Suprapubic skin (tissue), 4 donors: ENCODE results near the gene NTNG2. TPM values are rescaled to one million over a fixed set of nuclear protein-coding genes. Genes with fewer than 3 reads are reported as not detected.

Experiments
- DNase-seq, 2 donors: peaks; one replicate each; pipeline ENCODE4 v3.0.0-alpha.2; 2019; ENCODE audit warnings: low spot score in 2 of 2
- H3K27ac ChIP-seq: fragments of 200-600 bp; sonication (generic); one replicate; pipeline ENCODE4 v1.5.1; 2019
- H3K27me3 ChIP-seq: fragments of 200-600 bp; sonication (generic); one replicate; pipeline ENCODE4 v1.5.1; 2019
- H3K36me3 ChIP-seq: fragments of 200-600 bp; sonication (generic); one replicate; pipeline ENCODE4 v1.5.1; 2019
- H3K4me1 ChIP-seq: fragments of 200-600 bp; sonication (generic); one replicate; pipeline ENCODE4 v1.5.1; 2019
- H3K4me3 ChIP-seq: fragments of 200-600 bp; sonication (generic); one replicate; pipeline ENCODE4 v1.5.1; 2019; ENCODE audit warnings: mild to moderate bottlenecking
- H3K9me3 ChIP-seq: fragments of 200-600 bp; sonication (generic); one replicate; pipeline ENCODE4 v1.5.1; 2019
- EP300 ChIP-seq: sonication (generic); formaldehyde crosslinking; IDR thresholded peaks from one replicate; pipeline ENCODE4 v1.6.1; 2017; ENCODE audit warnings: antibody characterized with exemption
- POLR2A ChIP-seq, 2 donors: fragments of 450-650 bp; IDR thresholded peaks; one replicate each; pipeline ENCODE4 v1.6.1; 2017; ENCODE audit warnings: antibody characterized with exemption in 2 of 2, mild to moderate bottlenecking in 2 of 2, moderate library complexity in 2 of 2
- POLR2AphosphoS5 ChIP-seq, 3 donors: sonication (generic); formaldehyde crosslinking; IDR thresholded peaks; one replicate each; pipeline ENCODE4 v1.6.1; 2017; ENCODE audit warnings: antibody characterized with exemption in 3 of 3
- WGBS: methylation state at CpG from one replicate; pipeline ENCODE4 v1.1.5; 2018; 5-methylcytosine and 5-hydroxymethylcytosine counted together
- total RNA-seq, 4 donors: library from RNA; depleted of rRNA; stranded (reverse); fragments of >200 nt; gene quantifications; one replicate each; pipeline ENCODE4 v1.1.0, GENCODE V29; 2016
- TF ChIP-seq, protein P1 (sequence below), 2 donors: fragments of 200-600 bp in 1 of 2; fragments of 450-650 bp in 1 of 2; sonication (generic) in 1 of 2; IDR thresholded peaks; one replicate each; pipeline ENCODE4 v1.5.1; 2016 to 2019; ENCODE audit warnings: antibody characterized with exemption in 2 of 2, mild to moderate bottlenecking in 1 of 2, moderate library complexity in 1 of 2

NTNG2 gene
- total RNA-seq, 4 donors from 2014 or later = 0.08 to 0.80 (median 0.37) TPM

DNA sequence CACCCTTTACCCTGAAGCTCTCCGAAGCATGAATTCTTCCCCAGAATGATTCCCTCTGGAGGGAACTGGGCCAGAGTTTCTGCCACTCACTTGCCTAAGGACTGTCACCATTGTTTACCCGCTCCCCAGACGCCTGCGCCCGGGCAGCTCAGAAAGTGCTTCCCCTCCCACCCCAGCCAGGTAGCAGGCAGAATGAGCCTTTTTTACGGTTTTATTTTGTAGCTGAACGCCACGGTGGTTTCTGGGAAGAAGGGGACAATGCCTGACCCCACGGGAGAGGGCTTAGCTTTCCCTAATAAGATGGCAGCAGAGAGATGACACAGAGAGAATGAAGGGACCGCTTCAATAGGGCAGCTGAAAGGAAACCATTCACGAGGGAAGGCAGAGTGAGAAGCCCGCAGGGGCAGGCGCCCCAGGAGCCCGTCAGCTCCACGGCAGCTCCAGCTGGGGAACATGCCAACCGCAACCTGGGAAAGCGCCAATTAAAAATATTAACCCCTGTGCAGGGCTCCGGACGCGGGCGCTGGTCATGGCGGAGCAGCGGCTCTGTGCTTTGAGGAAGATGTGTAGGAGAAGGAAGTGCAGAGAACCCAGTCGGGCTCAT is 20.4 kb upstream of the NTNG2 start:
- Histone ChIP-seq H3K36me3 (no peaks in the 10 kb centered on the region), H3K4me1 (peaks cover 13% of the 10 kb centered on the region), H3K4me3 (peak overlapping the region; percentile 33), H3K27me3 (peaks cover 97% of the 10 kb centered on the region), H3K9me3 (no peaks in the 10 kb centered on the region), H3K27ac (no peak overlapping the region)
- WGBS = 5% methylated on average over 24 of the region's 24 CpGs
- DNase-seq = no peak
- TF ChIP-seq EP300 (no peak), POLR2A (IDR thresholded peaks at IDR 0.05) (no peak), POLR2AphosphoS5 (IDR thresholded peaks at IDR 0.05) (no peak)
- TF ChIP-seq, protein P1, sequence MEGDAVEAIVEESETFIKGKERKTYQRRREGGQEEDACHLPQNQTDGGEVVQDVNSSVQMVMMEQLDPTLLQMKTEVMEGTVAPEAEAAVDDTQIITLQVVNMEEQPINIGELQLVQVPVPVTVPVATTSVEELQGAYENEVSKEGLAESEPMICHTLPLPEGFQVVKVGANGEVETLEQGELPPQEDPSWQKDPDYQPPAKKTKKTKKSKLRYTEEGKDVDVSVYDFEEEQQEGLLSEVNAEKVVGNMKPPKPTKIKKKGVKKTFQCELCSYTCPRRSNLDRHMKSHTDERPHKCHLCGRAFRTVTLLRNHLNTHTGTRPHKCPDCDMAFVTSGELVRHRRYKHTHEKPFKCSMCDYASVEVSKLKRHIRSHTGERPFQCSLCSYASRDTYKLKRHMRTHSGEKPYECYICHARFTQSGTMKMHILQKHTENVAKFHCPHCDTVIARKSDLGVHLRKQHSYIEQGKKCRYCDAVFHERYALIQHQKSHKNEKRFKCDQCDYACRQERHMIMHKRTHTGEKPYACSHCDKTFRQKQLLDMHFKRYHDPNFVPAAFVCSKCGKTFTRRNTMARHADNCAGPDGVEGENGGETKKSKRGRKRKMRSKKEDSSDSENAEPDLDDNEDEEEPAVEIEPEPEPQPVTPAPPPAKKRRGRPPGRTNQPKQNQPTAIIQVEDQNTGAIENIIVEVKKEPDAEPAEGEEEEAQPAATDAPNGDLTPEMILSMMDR (IDR thresholded peaks at IDR 0.05) = no peak

DNA sequence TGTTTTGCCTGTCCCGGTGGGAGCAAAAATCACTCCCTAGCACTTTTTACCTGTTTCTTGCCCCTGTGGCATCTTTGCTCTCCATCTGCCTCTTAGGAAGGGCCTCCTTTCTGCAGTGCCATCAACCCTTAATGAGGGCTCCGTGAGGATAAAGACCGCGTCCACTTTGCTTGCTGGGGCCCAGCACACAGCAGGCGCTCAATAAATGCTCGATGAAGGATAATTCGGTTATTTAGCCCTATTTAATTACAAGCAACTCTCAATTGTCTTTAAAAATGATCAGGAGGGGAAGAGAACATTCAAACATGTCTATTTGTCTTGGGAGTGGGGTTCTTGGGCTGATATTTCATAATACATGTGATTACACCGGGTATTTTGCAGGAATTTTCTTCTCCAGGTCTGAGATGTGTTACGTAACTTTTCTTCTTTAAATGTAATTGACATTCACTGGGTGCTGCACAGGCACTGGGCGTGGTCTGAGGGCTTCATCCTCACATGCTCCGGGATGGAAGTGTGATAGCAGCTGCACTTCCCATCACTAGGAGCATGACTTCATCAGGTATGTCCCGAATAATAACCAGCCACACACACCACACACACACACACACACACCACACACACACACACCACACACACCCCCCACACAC is 19.8 kb upstream of the NTNG2 start:
- DNase-seq = no peak
- Histone ChIP-seq H3K4me1 (peaks cover 13% of the 10 kb centered on the region), H3K27ac (no peak overlapping the region), H3K4me3 (peak overlapping the region; percentile 33), H3K36me3 (no peaks in the 10 kb centered on the region), H3K27me3 (peaks cover 98% of the 10 kb centered on the region), H3K9me3 (no peaks in the 10 kb centered on the region)
- 39% methylated on average over 12 of the region's 12 CpGs for WGBS
- TF ChIP-seq POLR2A (IDR thresholded peaks at IDR 0.05) (no peak), EP300 (no peak), POLR2AphosphoS5 (IDR thresholded peaks at IDR 0.05) (no peak)
- TF ChIP-seq, protein P1 (IDR thresholded peaks at IDR 0.05) = no peak

DNA sequence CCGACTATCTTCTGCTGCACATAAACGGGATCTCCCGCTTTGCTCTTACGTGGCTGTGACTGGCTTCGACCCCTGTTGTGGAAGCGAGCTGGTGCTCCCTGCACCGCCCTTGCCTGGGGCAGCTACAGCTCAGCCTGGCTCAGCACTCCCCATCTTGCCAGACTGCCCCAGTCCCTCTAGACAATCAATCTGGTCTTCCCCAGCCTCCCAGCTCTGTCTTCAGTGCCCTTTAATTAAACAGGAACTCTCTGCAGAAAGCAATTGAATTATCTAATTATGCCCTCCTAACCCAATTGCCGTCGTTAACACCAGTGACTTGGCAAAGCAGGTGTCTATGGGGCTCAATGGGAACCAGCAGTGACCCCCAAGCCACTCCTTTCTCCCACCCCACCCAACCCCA is 18.9 kb upstream of the NTNG2 start:
- H3K4me1 ChIP-seq = peaks cover 13% of the 10 kb centered on the region
- TF ChIP-seq, protein P1 (IDR thresholded peaks at IDR 0.05) = no peak
- TF ChIP-seq POLR2AphosphoS5 (IDR thresholded peaks at IDR 0.05) (no peak), EP300 (no peak), POLR2A (IDR thresholded peaks at IDR 0.05) (no peak)
- no peak overlapping the region for H3K27ac ChIP-seq
- peaks cover 98% of the 10 kb centered on the region for H3K27me3 ChIP-seq
- no peaks in the 10 kb centered on the region for H3K36me3 ChIP-seq
- H3K4me3 ChIP-seq = no peak overlapping the region
- DNase-seq = no peak
- 28% methylated on average over 7 of the region's 9 CpGs for WGBS
- no peaks in the 10 kb centered on the region for H3K9me3 ChIP-seq

DNA sequence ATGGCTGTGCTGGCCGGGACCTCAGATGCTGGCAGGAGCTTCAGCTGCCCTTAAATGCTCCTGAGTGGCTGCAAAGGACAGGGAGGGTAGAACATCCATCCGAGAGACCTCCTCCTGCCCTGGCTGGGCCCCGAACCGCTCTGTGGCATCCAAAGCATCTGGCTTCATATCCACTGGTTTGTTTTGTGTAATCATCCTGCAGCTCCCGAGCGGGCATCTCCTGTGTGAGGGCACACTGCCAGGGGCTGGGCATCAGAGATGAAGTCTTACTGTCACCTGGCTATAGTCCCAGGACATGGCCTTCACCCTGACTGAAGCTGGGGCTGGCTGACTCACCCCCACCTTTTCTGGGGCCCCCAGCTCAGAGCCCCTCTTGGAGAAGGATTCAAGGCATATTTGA is 18.5 kb upstream of the NTNG2 start:
- Histone ChIP-seq H3K36me3 (no peaks in the 10 kb centered on the region), H3K27ac (no peak overlapping the region), H3K4me3 (no peak overlapping the region), H3K27me3 (peaks cover 98% of the 10 kb centered on the region), H3K4me1 (peaks cover 13% of the 10 kb centered on the region), H3K9me3 (no peaks in the 10 kb centered on the region)
- DNase-seq = no peak
- 23% methylated on average over 6 of the region's 6 CpGs for WGBS
- TF ChIP-seq EP300 = no peak
- no peak for TF ChIP-seq POLR2A (IDR thresholded peaks at IDR 0.05)
- TF ChIP-seq POLR2AphosphoS5 (IDR thresholded peaks at IDR 0.05) = no peak
- TF ChIP-seq, protein P1 (IDR thresholded peaks at IDR 0.05) = no peak

DNA sequence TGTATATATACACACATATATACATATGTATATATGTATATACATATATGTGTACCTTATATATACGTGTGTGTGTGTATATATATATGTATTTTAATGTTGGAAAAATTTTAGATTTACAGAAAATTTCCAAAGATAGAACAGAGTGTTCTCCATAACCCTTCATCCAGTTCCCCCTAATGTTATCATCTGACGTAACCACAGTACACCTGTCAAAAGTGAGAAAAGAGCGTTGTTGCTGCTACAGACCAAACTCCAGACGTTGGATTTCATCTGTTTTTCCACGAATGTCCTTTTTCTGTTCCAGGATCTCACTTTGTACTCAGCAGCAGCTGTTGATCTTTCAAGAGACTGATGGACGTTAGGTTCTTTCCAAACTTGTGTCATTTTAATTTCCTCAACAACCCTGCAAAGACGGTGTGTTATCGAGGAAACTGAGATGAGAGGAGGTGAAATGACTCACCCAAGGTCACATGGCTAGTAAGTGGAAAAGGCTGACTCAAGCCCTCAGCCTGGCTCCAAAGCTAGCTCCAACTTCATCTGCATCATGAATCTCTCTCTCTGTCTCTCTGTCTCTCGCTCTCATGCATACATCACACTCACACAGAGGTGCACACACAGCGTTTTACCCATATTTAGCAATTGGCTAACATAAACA is 17.0 kb upstream of the NTNG2 start:
- no peak for DNase-seq
- no peak overlapping the region for H3K27ac ChIP-seq
- no peaks in the 10 kb centered on the region for H3K9me3 ChIP-seq
- no peaks in the 10 kb centered on the region for H3K36me3 ChIP-seq
- TF ChIP-seq POLR2A (IDR thresholded peaks at IDR 0.05) (no peak), POLR2AphosphoS5 (IDR thresholded peaks at IDR 0.05) (no peak), EP300 (no peak)
- TF ChIP-seq, protein P1 (IDR thresholded peaks at IDR 0.05) = no peak
- H3K27me3 ChIP-seq = peaks cover 98% of the 10 kb centered on the region
- WGBS = 78% methylated on average over 10 of the region's 10 CpGs
- H3K4me3 ChIP-seq = no peak overlapping the region
- H3K4me1 ChIP-seq = peaks cover 13% of the 10 kb centered on the region
